Measurements from ENCODE around the gene NUTM2E.
"Not testable (repeated sequence)": the region's sequence is repeated elsewhere in the genome, so short reads cannot be mapped to it uniquely, and the experiment has no call there.

NUTM2E gene

DNA sequence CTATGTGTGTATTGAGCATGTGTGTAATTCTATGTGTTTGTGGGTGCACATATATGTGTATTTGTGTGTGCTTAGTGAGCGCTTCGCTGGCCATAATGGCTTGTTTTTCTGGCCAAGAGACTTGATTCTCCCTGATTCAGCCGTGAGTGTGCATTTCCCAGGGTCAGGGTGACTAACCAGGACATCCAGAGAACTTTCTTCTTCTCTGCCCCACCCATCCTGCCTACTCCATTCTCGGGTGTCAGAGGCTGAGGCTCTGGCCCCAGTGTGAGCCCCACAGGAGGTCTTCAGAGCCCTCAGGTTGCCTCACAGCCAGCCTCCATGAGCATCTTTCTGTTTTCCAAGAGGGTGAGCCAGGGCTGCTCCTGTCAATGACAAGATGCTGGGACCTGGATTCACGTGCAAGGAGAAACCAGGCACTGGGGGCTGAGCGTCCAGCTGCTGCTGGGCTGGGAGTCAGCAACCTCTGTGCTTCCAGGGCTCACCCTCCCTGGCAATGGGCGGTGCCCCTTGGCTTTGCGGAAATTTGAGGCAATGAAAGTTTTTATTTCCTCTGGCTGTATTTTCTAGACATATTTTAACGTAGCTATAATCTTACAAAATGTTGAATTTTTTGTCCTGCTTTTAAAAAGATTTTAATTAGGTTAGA lies 40.5 kb downstream of the NUTM2E start:
- not testable (repeated sequence) for DNase-seq

GRCh38 chr10:79868023-79868422 lies 41.5 kb downstream of the NUTM2E start:
- DNase-seq = not testable (repeated sequence)

- not testable (repeated sequence) for DNase-seq
Measured at GRCh38 chr10:79869439-79870097, 43.0 kb downstream of the NUTM2E start.

- not testable (repeated sequence) for DNase-seq
Measured at GRCh38 chr10:79871729-79872128, 45.2 kb downstream of the NUTM2E start.
